Esophagus squamous epithelium (tissue), 5 donors: ENCODE measurements around the gene SVIP. TPM values are rescaled to one million over a fixed set of nuclear protein-coding genes. Genes with fewer than 3 reads are reported as not detected.

Source experiments
- DNase-seq: peaks from one replicate; lab custom pipeline; 2025; lab: John Stamatoyannopoulos, UW
- H3K27ac ChIP-seq, 4 donors: fragments of 200-600 bp; sonication (generic); one replicate each; pipeline ENCODE4 v1.5.1; 2016 to 2019; ENCODE audit warnings: mild to moderate bottlenecking in 1 of 4
- H3K27me3 ChIP-seq, 4 donors: fragments of 200-600 bp; sonication (generic); 1 replicate in 3 of 4; 2 replicates in 1 of 4; pipeline versions ENCODE4 v1.5.1 to v1.6.0; 2017 to 2021; ENCODE audit warnings: antibody characterized with exemption in 1 of 4
- H3K36me3 ChIP-seq, 3 donors: fragments of 200-600 bp; sonication (generic); one replicate each; pipeline ENCODE4 v1.5.1; 2016 to 2019
- H3K4me1 ChIP-seq, 3 donors: fragments of 200-600 bp; sonication (generic); one replicate each; pipeline ENCODE4 v1.5.1; 2017 to 2019
- H3K4me3 ChIP-seq, 4 donors: fragments of 200-600 bp; sonication (generic); 1 replicate in 3 of 4; 2 replicates in 1 of 4; pipeline ENCODE4 v1.5.1; 2016 to 2019; ENCODE audit warnings: mild to moderate bottlenecking in 2 of 4, moderate library complexity in 1 of 4
- H3K9me3 ChIP-seq, 3 donors: fragments of 200-600 bp; sonication (generic); one replicate each; pipeline ENCODE4 v1.5.1; 2016 to 2019
- POLR2A ChIP-seq, 4 donors: fragments of 450-650 bp; IDR thresholded peaks; one replicate each; pipeline ENCODE4 v1.6.1; 2017; ENCODE audit warnings: antibody characterized with exemption in 4 of 4, mild to moderate bottlenecking in 4 of 4, moderate library complexity in 3 of 4
- WGBS, 2 donors: methylation state at CpG; one replicate each; pipeline ENCODE4 v1.1.5; 2018; 5-methylcytosine and 5-hydroxymethylcytosine counted together
- intact Hi-C: fragments of 100-400 bp; cut with DNase I; formaldehyde crosslinking; loops from one replicate; pipeline ENCODE4 v1.15.0; 2022
- total RNA-seq, 4 donors: library from RNA; depleted of rRNA; stranded (reverse); fragments of >200 nt; gene quantifications; one replicate each; pipeline ENCODE4 v1.1.0, GENCODE V29; 2016
- TF ChIP-seq, protein P1 (sequence below), 6 experiments: fragments of 450-650 bp in 4 of 6; fragments of 200-600 bp in 2 of 6; sonication (generic) in 2 of 6; IDR thresholded peaks; one replicate each; pipeline ENCODE4 v1.5.1; 2016 to 2019; ENCODE audit warnings: antibody characterized with exemption in 6 of 6, mild to moderate bottlenecking in 4 of 6, moderate library complexity in 4 of 6
- donor health status: DM: yes; HTN: yes; CAD: no.

SVIP gene
- total RNA-seq, 4 donors from 2014 or later, result 6.1 to 11.3 (median 8.0) TPM

DNA sequence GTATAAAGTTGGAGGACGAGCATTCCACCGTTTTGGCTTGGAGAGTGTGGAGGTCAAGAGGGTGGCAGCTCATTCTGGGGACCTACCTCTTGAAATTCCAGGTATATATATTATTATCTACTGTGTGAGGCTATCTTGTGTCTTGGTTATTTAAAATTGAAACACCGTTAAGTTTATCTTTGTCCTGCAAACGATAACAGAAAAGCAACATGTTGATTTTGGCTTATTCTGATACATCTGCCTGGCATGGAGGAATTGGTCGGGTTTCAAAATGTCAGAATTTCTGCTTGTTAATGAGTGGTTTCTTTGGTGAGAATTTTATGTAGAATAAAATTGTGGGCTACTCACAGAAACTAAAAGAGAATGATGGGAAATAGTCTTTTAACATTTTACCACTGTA, 54.4 kb downstream of the SVIP start:
- TF ChIP-seq, protein P1, sequence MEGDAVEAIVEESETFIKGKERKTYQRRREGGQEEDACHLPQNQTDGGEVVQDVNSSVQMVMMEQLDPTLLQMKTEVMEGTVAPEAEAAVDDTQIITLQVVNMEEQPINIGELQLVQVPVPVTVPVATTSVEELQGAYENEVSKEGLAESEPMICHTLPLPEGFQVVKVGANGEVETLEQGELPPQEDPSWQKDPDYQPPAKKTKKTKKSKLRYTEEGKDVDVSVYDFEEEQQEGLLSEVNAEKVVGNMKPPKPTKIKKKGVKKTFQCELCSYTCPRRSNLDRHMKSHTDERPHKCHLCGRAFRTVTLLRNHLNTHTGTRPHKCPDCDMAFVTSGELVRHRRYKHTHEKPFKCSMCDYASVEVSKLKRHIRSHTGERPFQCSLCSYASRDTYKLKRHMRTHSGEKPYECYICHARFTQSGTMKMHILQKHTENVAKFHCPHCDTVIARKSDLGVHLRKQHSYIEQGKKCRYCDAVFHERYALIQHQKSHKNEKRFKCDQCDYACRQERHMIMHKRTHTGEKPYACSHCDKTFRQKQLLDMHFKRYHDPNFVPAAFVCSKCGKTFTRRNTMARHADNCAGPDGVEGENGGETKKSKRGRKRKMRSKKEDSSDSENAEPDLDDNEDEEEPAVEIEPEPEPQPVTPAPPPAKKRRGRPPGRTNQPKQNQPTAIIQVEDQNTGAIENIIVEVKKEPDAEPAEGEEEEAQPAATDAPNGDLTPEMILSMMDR (IDR thresholded peaks at IDR 0.05), result no peak
- no peak for TF ChIP-seq POLR2A (IDR thresholded peaks at IDR 0.05)
- Histone ChIP-seq H3K27ac (no peak overlapping the region), H3K4me3 (no peak overlapping the region), H3K4me1 (no peaks in the 10 kb centered on the region), H3K9me3 (no peaks in the 10 kb centered on the region), H3K36me3 (no peaks in the 10 kb centered on the region), H3K27me3 (no peaks in the 10 kb centered on the region)
- DNase-seq, result no peak
- 80 to 83% methylated on average over 5 of the region's 5 CpGs for WGBS, 2 donors
- intact Hi-C loops, result no loop called here

DNA sequence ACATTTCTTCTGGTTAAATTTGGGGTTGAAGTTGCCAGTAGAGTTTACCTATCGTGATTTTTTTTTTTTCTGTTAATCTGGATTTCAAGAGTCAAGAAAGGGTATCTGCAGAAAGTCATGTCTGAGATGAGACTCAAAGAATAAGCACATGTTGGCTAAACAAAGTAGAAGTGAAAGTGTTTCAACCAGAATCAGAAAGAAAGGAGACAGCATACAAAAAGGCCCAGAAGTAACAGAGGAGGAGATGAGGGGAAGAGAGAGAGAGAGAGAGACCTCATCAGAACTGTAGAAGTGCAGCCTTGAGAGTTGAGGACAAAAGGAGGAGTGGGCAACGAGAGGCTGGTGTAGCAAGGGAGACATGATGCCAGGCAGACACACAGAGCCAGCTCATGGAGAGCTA, 54.9 kb downstream of the SVIP start:
- Histone ChIP-seq H3K27ac (no peak overlapping the region), H3K4me1 (no peaks in the 10 kb centered on the region), H3K27me3 (no peaks in the 10 kb centered on the region), H3K4me3 (no peak overlapping the region), H3K36me3 (no peaks in the 10 kb centered on the region), H3K9me3 (no peaks in the 10 kb centered on the region)
- 70 to 78% methylated on average over 2 of the region's 2 CpGs for WGBS, 2 donors
- no peak for DNase-seq
- no peak for TF ChIP-seq POLR2A (IDR thresholded peaks at IDR 0.05)
- TF ChIP-seq, protein P1 (IDR thresholded peaks at IDR 0.05), result no peak
- intact Hi-C loops, result no loop called here

- Histone ChIP-seq H3K36me3 (no peaks in the 10 kb centered on the region), H3K27ac (no peak overlapping the region), H3K4me1 (no peaks in the 10 kb centered on the region), H3K27me3 (no peaks in the 10 kb centered on the region), H3K4me3 (no peak overlapping the region), H3K9me3 (no peaks in the 10 kb centered on the region)
- TF ChIP-seq, protein P1 (IDR thresholded peaks at IDR 0.05), result no peak
- TF ChIP-seq POLR2A (IDR thresholded peaks at IDR 0.05), result no peak
- WGBS, 2 donors, result 62 to 64% methylated on average over 1 of the region's 1 CpG
- no peak for DNase-seq
- intact Hi-C loops, result no loop called here
Measured at GRCh38 chr11:22769081-22769480, 60.5 kb downstream of the SVIP start.

Other genes with a start within 250 kb of the SVIP start
- gene FANCF, start 204.0 kb downstream of the SVIP start, total RNA-seq, result 1 to 10 TPM; 4.4 to 9.1 (median 6.0) TPM
- gene GAS2, start 163.2 kb downstream of the SVIP start, total RNA-seq, result 1 to 10 TPM in 3 of 4 donors, under 1 TPM in 1; 0.15 to 4.0 (median 2.5) TPM
- not detected for gene CCDC179, start 30.7 kb upstream of the SVIP start, total RNA-seq